HG03159 (cell line): ENCODE results near the gene HLA-DQB2.
"Not testable (repeated sequence)": the region's sequence is repeated elsewhere in the genome, so short reads cannot be mapped to it uniquely, and the experiment has no call there.

Experiments
- ATAC-seq: cut with Tn5 transposase; IDR thresholded peaks from one replicate; pipeline ENCODE4 v1.9.1; 2021; ENCODE audit warnings: mild to moderate bottlenecking, moderate library complexity; ENCODE audit not compliant: unreplicated experiment

HLA-DQB2 gene

DNA sequence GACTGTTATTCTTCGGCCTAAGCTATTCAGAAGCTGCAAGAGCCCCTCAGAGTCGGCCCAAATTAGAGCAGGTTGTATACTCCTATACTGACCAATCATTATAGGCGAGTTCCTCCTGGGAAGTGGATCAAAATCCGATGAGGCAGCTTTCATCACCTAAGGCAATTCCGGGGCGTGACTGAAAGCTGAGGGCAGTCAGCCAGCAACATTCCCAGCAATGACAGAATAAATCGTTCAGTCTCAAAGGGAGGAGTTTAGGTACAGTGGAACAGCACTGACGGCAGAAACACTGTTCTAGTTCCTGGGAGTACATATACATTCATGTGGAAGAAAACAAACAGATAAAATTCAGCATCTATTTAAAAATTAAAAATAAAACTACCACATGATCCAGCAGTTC is 10.8 kb downstream of the HLA-DQB2 start:
- no peak for ATAC-seq

DNA sequence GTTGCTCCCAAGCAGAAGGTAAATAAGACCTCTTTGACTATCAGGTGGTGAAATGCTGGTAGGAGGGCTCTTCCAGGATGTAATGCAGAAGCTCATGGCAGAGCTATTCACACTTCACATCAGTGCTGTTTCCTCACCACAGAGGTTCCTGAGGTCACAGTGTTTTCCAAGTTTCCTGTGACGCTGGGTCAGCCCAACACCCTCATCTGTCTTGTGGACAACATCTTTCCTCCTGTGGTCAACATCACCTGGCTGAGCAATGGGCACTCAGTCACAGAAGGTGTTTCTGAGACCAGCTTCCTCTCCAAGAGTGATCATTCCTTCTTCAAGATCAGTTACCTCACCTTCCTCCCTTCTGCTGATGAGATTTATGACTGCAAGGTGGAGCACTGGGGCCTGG is 17.7 kb downstream of the HLA-DQB2 start:
- not testable (repeated sequence) for ATAC-seq

DNA sequence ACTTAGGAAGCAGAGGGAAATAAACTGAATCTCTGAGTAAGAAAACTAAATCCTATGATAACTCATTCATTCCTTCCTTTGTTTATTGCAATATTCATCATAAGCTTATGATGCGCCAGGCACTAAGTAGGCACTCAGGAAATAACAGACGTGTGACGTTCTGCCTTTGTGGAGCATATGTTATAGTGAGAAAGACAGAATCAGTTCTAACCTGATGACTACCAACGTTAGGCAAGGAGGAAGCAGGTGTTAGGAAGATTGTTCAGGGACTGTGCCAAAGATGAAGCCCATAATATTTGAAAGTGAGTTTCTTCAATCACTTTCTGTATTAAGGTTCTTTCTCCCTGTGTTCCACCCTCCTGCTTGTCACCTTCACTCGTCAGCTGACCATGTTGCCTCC is 18.6 kb downstream of the HLA-DQB2 start:
- no peak for ATAC-seq

DNA sequence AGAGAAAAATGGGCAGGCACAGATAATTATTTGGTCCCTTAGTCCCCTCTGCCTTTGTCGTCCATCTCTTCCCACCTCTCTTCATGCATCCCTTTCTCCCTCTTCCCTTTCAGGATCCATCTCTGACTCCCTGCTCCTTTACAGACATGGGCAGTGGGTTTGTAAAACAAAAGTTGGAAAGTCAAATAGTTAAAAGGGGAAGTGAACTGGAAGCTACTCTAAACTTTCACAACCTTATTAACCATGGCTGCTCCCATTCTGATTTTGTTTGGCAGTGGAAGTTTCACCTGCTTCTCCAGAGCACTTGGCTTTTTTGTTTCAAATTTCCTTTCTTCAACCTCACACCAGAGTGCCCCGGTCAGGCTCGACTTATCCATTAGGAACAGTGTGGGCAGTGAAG is 21.0 kb downstream of the HLA-DQB2 start:
- no peak for ATAC-seq

DNA sequence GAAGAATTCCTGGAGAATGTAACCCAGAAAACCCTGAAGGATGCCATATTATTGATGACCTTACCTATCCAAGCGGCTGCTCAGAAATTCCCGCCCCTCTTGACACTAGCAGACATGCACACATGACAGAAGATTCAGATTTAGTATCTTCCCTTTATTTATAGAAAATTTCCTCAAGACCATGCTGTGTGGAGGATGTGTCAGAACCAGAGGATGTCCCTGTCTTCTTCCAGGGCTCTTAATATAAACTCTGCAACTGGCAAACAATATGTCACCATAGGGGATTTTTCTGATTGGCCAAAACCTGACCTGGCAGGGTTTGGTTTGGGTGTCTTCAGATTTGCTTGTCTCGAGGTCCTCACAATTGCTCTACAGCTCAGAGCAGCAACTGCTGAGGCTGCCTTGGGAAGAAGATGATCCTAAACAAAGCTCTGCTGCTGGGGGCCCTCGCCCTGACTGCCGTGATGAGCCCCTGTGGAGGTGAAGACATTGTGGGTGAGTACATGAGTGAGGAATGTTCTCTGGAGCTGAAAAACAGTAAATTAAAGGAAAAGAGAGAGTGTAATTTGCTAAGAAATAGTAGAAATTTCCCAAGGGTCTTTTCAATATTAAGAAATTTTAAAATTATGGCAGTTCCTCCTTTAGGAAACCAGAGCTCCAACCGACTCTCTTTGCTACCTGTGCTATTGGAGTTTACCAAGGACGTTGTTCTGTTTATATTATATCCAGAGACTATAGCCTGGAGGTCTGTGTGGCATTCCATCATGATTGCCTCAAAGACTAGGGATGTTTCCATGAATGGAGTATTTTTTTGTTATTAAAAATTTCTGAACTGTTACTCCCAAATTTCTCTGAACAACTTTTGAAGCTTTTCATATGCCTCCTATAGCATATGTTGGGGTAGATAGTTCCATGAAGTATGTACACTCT is 22.0 kb downstream of the HLA-DQB2 start, which contains the start of gene HLA-DQA2:
Gene HLA-DQA2 (plus strand): TSS at position 361 of the 930 bp plus-strand sequence. CDS start 53 bp downstream, at position 414.
- ATAC-seq, result no peak

DNA sequence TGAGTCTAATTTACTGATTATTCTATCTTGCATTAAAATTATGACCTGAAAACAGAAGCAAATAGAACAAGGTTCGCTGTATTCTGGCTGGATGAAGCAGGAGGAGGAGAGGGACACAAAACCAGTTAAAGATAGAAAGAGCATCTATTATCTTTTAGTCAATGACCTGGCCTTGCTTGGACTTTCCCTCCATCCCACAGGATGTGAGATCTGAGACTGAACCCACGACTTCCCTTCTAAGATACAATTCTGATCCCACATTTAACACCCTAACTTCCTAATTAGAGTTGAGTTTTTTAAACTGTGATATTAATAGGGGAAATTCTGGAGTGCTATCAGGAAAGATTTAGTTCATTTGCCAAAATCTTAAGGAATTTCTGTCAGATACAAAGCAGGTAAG is 25.2 kb downstream of the HLA-DQB2 start:
- no peak for ATAC-seq

DNA sequence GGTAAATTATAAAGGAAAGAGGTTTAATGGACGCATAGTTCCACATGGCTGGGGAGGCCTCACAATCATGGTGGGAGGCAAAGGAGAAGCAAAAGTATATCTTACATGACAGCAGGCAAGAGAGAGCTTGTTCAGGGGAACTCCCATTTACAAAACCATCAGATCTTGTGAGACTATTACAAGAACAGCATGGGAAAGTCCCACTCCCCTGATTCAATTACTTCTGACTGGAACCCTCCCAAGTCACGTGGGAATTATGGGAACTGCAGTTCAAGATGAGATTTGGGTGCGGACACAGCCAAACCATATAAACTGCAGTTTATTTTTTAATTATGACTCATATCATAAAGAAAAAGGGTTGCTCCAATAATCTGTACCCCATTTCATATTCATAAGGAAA is 44.5 kb downstream of the HLA-DQB2 start:
- ATAC-seq, result no peak

DNA sequence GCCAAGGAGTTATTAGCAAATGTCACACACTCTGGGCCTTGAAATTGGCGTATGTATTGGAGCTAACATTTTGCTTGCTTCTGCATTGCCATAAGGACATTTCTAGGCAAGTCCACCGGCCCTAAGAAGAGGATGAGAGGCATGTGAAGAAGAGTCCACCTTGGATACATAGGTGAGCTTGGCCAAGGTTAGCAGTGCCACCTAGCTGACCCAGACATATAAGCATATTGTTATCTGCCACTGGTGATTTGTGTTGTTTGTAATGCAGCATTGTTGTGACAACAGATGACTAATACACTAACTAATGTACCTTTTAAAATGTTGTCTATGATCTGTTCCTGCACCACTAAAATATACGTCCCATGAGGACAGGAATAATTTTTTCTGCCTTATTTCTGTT is 46.9 kb downstream of the HLA-DQB2 start:
- no peak for ATAC-seq

DNA sequence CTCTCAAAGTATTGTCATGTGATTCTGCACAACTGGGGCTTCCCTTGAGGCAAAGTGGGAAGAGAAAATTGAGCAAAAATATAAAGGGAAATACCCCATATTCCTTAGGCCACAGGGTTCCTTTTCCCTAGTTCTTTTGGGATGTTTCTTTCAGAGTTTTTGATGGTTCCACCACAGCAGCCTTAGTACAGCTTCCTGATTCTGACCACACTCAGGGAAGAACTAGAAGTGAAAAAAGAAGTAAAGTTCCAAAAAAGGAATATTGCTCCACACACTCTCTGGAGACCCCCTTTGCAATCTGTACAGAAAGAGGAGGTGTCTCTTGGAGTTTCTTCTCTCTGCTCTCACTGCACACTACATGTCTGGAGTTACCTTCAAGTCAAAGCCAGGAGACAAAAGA is 50.1 kb downstream of the HLA-DQB2 start:
- no peak for ATAC-seq

DNA sequence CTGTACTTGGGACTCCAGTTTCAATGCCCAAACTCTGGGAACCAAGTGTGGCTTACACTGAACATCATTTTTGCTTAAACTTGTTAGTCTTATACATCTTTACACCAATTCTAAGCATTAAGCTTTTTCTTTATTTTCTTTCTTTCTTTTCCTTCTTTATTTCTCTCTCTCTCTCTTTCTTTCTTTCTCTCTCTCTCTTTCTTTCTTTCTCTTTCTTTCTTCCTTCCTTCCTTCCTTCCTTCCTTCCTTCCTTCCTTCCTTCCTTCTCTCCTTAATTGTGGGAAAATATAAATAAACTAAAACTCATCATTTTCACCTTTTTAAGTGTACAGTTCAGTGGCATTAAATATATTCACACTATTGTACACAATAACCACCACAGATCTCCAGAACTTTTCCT is 53.7 kb downstream of the HLA-DQB2 start:
- no peak for ATAC-seq
